ENCODE data around the gene ARHGAP31.

GRCh38 chr3:119350114-119350513 is 55.9 kb downstream of the ARHGAP31 start:
- TF ChIP-seq CTCF (IDR thresholded peaks at IDR 0.05) (no peak), POLR2A (IDR thresholded peaks at IDR 0.05) (no peak)

All from tibial nerve (tissue), 3 donors.